Astrocyte (in vitro differentiated cells and primary cell): ENCODE measurements around the gene TMEM130.

Source experiments
- EZH2 ChIP-seq: IDR thresholded peaks from 2 replicates; pipeline ENCODE4 v1.6.1; 2012; ENCODE audit warnings: mild to moderate bottlenecking, low read length, inconsistent platforms; ENCODE audit not compliant: insufficient read depth
- TF ChIP-seq, protein P1 (sequence below): IDR thresholded peaks from 2 replicates; pipeline ENCODE4 v1.5.1; 2011; ENCODE audit warnings: low read depth, mild to moderate bottlenecking, inconsistent platforms, low read length, moderate library complexity; ENCODE audit not compliant: insufficient read depth

DNA sequence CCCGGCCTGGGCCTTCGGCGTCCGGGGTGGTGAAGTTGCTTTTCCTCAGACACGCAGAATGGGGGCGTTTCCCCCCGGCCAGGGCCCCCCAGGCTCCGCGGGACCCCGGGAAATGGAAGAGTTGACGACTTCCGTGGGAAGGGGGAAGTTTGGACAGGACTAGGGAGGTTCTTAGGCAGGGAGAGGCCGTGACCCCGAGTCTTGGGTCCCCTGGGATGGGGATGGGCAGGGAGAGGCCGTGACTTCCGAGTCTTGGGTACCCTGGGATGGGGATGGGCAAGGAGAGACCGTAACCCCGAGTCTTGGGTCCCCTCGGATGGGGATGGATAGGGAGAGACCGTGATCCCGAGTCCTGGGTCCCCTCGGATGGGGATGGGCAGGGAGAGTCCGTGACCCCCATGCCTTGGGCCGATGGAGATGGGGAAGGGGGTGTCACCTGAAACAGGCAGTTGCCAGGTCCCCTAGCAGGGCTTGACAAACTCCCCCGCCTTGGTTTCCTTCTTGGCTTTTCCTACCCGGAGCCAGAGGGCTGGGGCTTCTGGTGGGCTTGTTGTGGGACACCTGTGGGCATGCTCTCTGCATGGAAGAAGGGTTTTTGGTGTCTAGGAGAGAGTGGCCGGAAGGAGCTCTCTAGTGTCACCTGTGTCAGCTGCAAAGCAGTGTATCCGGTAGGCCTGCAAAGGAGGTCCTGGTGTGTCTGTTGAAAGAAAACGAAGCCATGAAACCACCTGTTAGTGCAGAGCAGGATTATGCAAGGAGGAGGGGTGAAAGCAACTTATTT, 9.6 kb upstream of the TMEM130 start:
- TF ChIP-seq, protein P1, sequence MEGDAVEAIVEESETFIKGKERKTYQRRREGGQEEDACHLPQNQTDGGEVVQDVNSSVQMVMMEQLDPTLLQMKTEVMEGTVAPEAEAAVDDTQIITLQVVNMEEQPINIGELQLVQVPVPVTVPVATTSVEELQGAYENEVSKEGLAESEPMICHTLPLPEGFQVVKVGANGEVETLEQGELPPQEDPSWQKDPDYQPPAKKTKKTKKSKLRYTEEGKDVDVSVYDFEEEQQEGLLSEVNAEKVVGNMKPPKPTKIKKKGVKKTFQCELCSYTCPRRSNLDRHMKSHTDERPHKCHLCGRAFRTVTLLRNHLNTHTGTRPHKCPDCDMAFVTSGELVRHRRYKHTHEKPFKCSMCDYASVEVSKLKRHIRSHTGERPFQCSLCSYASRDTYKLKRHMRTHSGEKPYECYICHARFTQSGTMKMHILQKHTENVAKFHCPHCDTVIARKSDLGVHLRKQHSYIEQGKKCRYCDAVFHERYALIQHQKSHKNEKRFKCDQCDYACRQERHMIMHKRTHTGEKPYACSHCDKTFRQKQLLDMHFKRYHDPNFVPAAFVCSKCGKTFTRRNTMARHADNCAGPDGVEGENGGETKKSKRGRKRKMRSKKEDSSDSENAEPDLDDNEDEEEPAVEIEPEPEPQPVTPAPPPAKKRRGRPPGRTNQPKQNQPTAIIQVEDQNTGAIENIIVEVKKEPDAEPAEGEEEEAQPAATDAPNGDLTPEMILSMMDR: peak; percentile 5
- TF ChIP-seq EZH2: no peak
